Activated T-helper 1 cell treated with anti-CD3 and anti-CD28 coated beads, Interleukin-2, amount 50 U/mL, for 16 hours (primary cell): ENCODE results near the gene GCH1.
A peak's percentile ranks its signal among the peaks of the same experiment; 100 is the strongest.
"Not testable (repeated sequence)": the region's sequence is repeated elsewhere in the genome, so short reads cannot be mapped to it uniquely, and the experiment has no call there.

Source experiments
- DNase-seq, 2 donors: peaks; one replicate each; pipeline ENCODE4 v3.0.0-alpha.2; 2020; ENCODE audit warnings: low read depth in 1 of 2, low spot score in 1 of 2

The GCH1 gene

GRCh38 chr14:54902521-54903420 is at the start of gene GCH1:
Gene GCH1, minus strand, starts transcription at chr14:54902826. Its CDS starts 163 bp downstream, at chr14:54902663.
- peak; percentile 49 to 75 for DNase-seq

- DNase-seq, result no peak
Measured at GRCh38 chr14:54947230-54947629, 44.6 kb upstream of the GCH1 start.

DNA sequence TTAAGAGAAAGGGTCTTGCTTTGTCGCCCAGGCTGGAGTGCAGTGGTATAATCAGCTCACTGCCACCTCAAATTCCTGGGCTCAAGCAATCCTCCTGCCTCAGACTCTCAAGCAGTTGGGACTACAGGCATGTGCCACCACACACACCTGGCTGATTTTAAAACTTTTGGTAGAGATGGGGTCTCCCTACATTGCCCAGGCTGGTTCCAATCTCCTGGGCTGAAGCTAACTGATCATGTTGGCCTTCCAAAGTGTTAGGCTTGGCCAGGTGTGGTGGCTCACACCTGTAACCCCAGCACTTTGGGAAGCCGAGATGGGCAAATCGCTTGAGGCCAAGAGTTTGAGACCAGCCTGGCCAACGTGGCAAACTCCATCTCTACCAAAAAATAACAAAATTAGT is 43.9 kb upstream of the GCH1 start:
- no peak for DNase-seq

DNA sequence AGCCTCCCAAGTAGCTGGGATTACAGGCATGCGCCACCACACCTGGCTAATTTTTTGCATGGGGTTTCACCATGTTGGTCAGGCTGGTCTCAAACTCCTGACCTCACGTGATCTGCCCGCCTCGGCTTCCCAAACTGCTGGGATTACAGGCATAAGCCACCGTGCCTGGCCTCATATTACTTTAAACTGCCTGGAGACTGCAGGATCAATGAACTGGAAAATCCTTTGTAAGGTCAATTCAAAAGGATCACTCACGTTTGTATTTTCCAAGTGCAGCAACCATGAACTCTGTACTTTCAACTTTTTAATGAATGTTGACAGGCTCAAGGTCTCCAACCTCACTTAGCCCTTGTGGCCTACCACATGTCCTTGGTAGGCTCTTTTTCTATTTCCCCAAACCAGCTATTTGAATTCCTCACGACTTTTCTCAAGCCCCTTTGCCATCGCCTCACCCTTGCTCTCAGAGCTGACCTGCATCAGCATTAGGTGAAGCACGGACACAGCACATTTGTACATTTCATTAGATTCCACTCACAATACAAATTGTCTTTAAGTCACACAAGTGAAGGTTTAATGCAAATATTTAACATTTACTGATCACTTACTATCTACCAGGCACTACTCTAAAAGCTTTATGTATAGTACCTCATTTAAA is 42.2 kb upstream of the GCH1 start:
- DNase-seq, result no peak

- no peak for DNase-seq
Measured at GRCh38 chr14:54942913-54943312, 40.3 kb upstream of the GCH1 start.

DNA sequence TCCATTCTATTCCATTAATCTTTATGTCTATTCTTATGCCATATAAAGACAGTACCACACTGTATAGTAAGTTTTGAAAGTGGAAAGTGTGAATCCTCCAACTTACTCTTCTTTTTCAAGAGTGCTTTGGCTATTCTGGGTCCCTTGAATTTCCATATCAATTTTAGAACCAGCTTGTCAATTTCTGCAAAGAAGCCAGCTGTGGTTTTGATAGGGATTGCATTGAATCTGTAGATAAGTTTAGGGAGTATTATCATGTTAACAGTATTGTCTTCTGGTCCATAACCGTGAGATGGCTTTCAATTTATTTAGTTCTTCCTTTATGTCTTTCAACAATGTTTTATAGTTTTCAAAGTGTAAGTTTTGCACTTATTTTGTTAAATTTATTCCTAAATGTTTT is 34.2 kb upstream of the GCH1 start:
- no peak for DNase-seq

GRCh38 chr14:54935958-54936357 is 33.3 kb upstream of the GCH1 start:
- no peak for DNase-seq

GRCh38 chr14:54935100-54935499 is 32.5 kb upstream of the GCH1 start:
- DNase-seq, result no peak

DNA sequence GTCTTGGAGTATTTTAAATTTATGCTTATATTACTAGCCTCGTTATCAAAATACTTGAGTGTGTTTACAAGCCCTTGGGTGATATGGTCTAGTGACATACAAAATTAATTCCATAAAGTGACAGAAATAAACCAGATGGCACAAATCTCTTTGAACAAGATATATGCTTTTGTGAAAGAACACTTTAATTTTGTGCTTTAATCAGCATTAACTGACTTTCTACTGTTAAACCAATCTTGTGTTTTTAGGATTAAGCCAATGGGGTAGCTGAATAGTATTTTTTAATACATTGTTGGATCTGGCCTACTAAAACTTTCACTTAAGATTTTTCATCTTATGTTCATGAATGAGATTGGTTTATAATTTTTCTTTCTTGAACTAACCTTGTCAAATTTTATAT is 30.4 kb upstream of the GCH1 start:
- no peak for DNase-seq

DNA sequence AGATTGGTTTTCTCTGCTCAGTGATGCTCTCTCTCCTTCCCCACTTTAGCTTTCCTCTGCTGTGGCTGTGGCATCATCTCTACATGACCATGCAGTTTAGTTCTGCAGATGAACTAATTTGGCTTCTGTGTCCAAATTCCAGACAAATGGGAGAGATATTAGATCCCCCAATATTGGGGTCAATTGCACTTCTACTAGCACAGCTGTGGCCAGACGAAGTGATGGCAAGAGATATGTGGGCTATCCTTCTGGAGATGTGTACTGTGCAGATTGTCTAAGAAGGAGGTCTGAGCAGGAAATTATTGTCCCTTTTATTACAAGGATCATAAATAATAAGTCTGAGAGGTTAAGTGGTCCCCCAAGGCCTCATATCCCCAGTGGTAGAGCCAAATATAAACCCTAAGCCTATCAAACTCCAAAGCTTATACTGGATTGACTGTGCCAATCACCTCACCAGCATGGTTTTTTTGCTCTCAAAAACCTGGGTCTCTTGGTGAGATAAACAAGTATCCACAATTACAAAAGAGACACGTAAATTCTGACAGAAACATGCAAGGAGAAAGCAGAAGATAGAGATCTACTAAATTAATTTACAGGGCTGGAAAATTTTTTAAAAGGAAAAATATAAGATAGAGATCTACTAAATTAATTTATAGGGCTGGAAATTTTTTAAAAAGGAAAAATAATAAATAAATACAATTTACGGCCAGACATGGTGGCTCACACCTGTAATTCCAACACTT is 29.1 kb upstream of the GCH1 start:
- DNase-seq, result no peak

DNA sequence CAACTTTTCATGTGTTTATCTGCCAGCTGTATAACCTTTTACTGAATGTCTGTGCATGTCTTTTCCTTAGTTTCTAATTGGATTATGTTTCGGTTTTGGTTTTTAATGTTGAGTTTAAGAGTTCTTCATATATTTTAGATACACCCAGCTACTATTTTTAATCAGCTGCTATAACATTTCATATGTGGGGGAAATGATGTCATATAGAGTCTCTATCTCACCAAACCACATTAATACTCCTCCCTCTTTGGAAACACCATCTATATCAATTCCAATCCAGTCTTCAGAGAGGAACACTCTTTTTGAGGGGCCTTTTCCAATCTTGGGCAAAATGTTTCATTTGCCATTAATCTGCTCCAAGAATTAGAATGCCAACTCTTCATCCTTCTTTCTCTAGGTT is 28.5 kb upstream of the GCH1 start:
- DNase-seq, result no peak

DNA sequence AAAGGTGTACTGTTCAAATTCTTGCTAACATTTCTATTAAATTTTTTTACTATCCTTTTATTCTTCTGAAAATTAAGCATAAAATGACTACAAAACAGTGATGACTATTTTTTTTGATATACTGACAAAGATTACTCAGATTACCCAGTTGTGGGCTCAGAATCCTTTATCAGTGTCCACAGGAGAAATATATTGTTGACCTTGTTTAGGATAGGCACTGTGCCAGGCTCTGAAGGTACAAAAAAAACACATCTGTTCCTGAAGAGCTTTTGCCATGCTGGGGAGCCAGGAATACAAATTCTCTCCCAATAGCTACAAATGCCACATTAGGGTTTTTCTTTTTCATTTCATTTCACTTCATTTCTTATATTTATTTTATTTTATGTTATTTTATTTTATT is 26.9 kb upstream of the GCH1 start:
- DNase-seq, result no peak

DNA sequence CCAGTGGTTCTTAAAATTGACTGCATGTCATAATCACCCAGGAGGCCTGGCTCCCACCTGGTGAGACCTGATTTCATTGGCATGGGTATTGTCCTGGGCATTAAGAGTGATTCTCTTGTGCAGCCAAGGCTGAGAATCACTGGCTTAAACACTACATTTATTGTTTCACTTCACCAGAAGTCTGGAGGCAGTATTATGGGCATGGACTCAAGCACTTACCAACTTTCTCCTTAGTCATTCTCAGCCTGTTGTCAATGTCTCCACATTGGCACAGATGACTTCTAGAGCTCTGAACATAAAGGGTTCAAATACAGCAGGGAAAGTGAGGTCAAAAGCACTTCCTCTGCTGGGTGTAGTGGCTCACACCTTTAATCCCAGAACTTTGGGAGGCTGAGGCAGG is 25.6 kb upstream of the GCH1 start:
- DNase-seq, result no peak

GRCh38 chr14:54927551-54927950 is 24.9 kb upstream of the GCH1 start:
- DNase-seq, result no peak

- not testable (repeated sequence) for DNase-seq
Measured at GRCh38 chr14:54926570-54926969, 23.9 kb upstream of the GCH1 start.

DNA sequence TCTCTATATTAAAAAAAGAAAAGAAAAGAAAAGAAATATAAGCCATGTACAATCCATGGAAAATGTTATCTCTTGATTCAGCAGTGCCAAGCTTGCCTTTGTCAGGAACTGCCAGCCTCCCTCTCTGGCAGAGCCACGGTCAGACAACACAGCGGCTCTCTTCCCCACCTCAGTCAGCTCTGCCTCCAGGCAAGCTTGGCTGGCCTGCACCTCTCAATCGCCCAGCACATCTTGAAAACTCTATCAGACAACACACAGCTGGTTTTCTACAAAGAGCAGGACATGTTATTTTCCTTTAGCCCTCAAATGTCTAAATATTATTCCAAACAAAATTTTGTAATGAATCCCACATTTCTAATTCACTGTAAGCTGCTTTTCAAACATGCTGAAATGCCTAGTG is 20.0 kb upstream of the GCH1 start:
- no peak for DNase-seq

GRCh38 chr14:54920052-54920451 is 17.4 kb upstream of the GCH1 start:
- DNase-seq, result no peak

- no peak for DNase-seq
Measured at GRCh38 chr14:54919330-54919729, 16.7 kb upstream of the GCH1 start.

- no peak for DNase-seq
Measured at GRCh38 chr14:54918427-54918826, 15.8 kb upstream of the GCH1 start.

DNA sequence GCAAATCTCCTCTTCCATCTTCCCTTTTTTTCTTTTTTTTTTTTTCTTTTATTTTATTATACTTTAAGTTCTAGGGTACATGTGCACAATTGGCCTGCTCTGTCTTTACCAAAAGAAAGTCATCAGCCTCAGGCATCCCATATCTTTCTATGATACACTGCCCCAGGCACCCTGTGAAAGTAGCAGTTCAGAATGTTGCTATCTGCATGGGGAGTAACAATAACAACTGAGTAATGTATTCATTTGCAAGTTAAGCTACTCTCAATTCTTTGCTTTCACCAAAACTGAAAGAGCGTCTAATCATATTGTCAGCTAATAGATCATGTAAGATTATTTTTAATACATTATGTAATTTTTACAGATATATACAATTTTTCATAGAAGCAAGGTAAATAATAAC is 13.5 kb upstream of the GCH1 start:
- no peak for DNase-seq

DNA sequence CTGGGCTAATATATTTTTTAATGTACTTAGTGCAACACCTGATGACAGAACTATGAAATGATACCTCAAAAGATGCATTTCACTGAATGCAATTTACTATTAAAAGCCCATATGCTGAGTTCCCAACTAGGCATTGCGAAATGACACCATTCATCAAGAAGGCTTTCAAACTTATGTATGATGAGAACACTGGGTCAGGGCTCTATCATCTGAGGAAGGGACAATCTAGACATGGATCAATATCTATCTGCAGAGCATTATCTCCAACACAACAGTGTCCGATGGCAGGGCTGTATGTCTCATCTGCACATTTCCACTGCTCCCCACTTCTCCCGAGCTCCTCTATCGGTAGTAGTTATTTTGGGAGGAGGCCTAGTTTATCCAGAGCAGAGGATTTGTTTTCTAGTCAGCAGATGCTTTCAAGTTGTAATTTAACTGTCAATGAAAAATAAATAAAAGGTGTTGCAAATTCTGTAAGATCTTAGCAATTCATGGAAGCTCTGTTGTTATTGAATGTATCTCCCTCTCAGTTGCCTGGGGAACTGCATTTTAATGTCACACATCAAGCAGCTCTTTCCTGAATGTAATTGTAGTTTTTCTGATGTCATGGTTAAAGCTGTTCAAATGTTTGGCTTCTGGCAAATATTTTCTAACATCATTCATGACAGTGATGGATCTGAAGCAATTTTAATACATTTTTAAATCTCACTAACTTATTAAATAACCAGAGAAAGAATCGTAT is 7.4 kb upstream of the GCH1 start:
- no peak for DNase-seq
